Activated naive CD8-positive, alpha-beta T cell treated with anti-CD3 and anti-CD28 coated beads for 36 hours (primary cell): ENCODE data around the gene CDKN2B. TPM values are rescaled to one million over a fixed set of nuclear protein-coding genes. Genes with fewer than 3 reads are reported as not detected.
A peak's percentile ranks its signal among the peaks of the same experiment; 100 is the strongest.
"Not testable (repeated sequence)": the region's sequence is repeated elsewhere in the genome, so short reads cannot be mapped to it uniquely, and the experiment has no call there.

Experiments
- DNase-seq: peaks from one replicate; pipeline ENCODE4 v3.0.0; 2021
- H3K27ac Mint-ChIP-seq: one replicate; pipeline ENCODE4 v1.8.0; 2022; ENCODE audit warnings: mild to moderate bottlenecking, moderate library complexity, mixed read lengths
- H3K27me3 Mint-ChIP-seq: one replicate; pipeline ENCODE4 v1.8.0; 2022; ENCODE audit warnings: mild to moderate bottlenecking, mixed read lengths
- H3K36me3 Mint-ChIP-seq: one replicate; pipeline ENCODE4 v1.8.0; 2021; ENCODE audit warnings: mild to moderate bottlenecking, mixed read lengths
- H3K4me1 Mint-ChIP-seq: one replicate; pipeline ENCODE4 v1.8.0; 2021; ENCODE audit warnings: mixed read lengths
- H3K4me3 Mint-ChIP-seq: one replicate; pipeline ENCODE4 v1.8.0; 2022; ENCODE audit warnings: mild to moderate bottlenecking, moderate library complexity, mixed read lengths
- H3K9me3 Mint-ChIP-seq: one replicate; pipeline ENCODE4 v1.8.0; 2022; ENCODE audit warnings: mixed read lengths
- total RNA-seq, 2 experiments: library from RNA; stranded (reverse); gene quantifications; one replicate each; pipeline ENCODE4 v1.2.3, GENCODE V29; 2021

CDKN2B gene
- total RNA-seq = not detected

DNA sequence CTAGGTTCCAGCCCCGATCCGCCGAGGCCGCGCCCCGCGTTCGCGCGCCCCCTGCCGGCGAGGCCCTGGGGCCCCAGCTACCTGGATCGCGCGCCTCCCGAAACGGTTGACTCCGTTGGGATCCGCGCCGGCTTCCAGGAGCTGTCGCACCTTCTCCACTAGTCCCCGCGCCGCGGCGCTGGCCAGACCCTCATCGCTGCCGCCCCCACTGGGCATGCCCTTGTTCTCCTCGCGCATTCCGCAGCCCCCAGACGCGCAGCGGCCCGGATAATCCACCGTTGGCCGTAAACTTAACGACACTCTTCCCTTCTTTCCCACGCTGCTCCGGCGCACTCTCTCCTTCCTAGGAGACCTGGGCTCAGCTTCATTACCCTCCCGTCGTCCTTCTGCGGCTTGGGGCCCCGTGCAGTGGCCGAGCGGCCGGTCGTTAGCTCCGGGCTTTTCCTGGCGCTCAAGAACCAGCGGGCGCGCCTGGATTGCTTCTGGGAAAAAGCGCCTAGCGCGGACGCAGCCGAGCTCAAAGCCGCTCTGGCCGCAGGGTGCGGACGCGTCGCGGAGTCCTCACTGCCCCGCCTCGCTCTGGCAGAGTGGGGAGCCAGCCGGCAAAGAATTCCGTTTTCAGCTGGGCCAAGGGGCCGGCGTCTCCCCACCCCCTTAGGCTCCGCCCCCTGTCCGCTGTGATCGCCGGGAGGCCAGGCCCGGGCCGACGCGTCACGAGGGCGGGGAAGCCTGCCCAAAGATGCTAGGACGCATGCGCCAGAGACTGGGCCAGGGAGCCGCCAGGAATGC, at the start of gene CDKN2B:
TSS of gene CDKN2B (minus strand) at position 589 of the 789 bp plus-strand sequence. CDS start at position 237, 352 bp downstream.
- H3K36me3 Mint-ChIP-seq = no peaks in the 10 kb centered on the region
- peak within 1 kb of the TSS; percentile 76 for H3K4me3 Mint-ChIP-seq
- H3K27ac Mint-ChIP-seq = no peak within 1 kb of the TSS
- peaks cover 86% of the 10 kb centered on the region for H3K27me3 Mint-ChIP-seq
- peak; percentile 74 for DNase-seq
- no peaks in the 10 kb centered on the region for H3K9me3 Mint-ChIP-seq
- peaks cover 17% of the 10 kb centered on the region for H3K4me1 Mint-ChIP-seq

DNA sequence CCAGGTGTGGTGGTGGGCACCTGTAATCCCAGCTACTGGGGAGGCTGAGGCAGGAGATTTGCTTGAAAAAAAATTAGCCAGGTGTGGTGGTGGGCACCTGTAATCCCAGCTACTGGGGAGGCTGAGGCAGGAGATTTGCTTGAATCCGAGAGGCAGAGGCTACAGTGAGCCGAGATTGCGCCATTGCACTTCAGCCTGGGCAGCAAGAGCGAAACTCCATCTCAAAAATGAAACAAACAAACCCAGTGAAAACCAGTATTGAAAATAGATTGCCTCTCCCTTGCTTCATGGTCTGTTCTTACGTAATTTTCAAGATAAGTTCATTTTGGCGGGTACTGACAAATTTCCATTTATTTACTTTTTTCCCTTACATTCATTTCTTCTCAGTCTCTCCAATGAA, 48.9 kb upstream of the CDKN2B start:
- H3K9me3 Mint-ChIP-seq, H3K4me1 Mint-ChIP-seq, DNase-seq, H3K36me3 Mint-ChIP-seq, H3K27ac Mint-ChIP-seq, H3K27me3 Mint-ChIP-seq, H3K4me3 Mint-ChIP-seq: not testable (repeated sequence)

- Mint-ChIP-seq H3K4me1 (peaks cover 22% of the 10 kb centered on the region), H3K4me3 (no peak overlapping the region), H3K27me3 (peaks cover 3% of the 10 kb centered on the region), H3K36me3 (no peaks in the 10 kb centered on the region), H3K27ac (no peak overlapping the region), H3K9me3 (no peaks in the 10 kb centered on the region)
- no peak for DNase-seq
Observed at GRCh38 chr9:22056402-22056801, 47.3 kb upstream of the CDKN2B start.

- DNase-seq = no peak
- no peaks in the 10 kb centered on the region for H3K36me3 Mint-ChIP-seq
- peaks cover 32% of the 10 kb centered on the region for H3K4me1 Mint-ChIP-seq
- no peak overlapping the region for H3K27ac Mint-ChIP-seq
- no peak overlapping the region for H3K4me3 Mint-ChIP-seq
- H3K9me3 Mint-ChIP-seq = no peaks in the 10 kb centered on the region
- peaks cover 3% of the 10 kb centered on the region for H3K27me3 Mint-ChIP-seq
Observed at GRCh38 chr9:22055090-22055489, 46.0 kb upstream of the CDKN2B start.

- Mint-ChIP-seq H3K9me3 (no peaks in the 10 kb centered on the region), H3K36me3 (no peaks in the 10 kb centered on the region), H3K27me3 (peaks cover 3% of the 10 kb centered on the region), H3K4me1 (peaks cover 33% of the 10 kb centered on the region), H3K27ac (no peak overlapping the region), H3K4me3 (no peak overlapping the region)
- no peak for DNase-seq
Observed at GRCh38 chr9:22054529-22054928, 45.4 kb upstream of the CDKN2B start.

- H3K9me3 Mint-ChIP-seq = no peaks in the 10 kb centered on the region
- DNase-seq = no peak
- no peak overlapping the region for H3K27ac Mint-ChIP-seq
- peaks cover 36% of the 10 kb centered on the region for H3K4me1 Mint-ChIP-seq
- no peak overlapping the region for H3K4me3 Mint-ChIP-seq
- peaks cover 3% of the 10 kb centered on the region for H3K27me3 Mint-ChIP-seq
- H3K36me3 Mint-ChIP-seq = no peaks in the 10 kb centered on the region
Observed at GRCh38 chr9:22054076-22054475, 45.0 kb upstream of the CDKN2B start.

- DNase-seq = no peak
- peak overlapping the region; percentile 59 for H3K4me3 Mint-ChIP-seq
- H3K27ac Mint-ChIP-seq = peak overlapping the region; percentile 85
- peaks cover 36% of the 10 kb centered on the region for H3K4me1 Mint-ChIP-seq
- H3K9me3 Mint-ChIP-seq = no peaks in the 10 kb centered on the region
- H3K27me3 Mint-ChIP-seq = peaks cover 8% of the 10 kb centered on the region
- no peaks in the 10 kb centered on the region for H3K36me3 Mint-ChIP-seq
Observed at GRCh38 chr9:22053178-22053577, 44.1 kb upstream of the CDKN2B start.

- Mint-ChIP-seq H3K27me3 (peaks cover 12% of the 10 kb centered on the region), H3K4me1 (peaks cover 36% of the 10 kb centered on the region), H3K4me3 (peak overlapping the region; percentile 59), H3K27ac (peak overlapping the region; percentile 85), H3K9me3 (no peaks in the 10 kb centered on the region), H3K36me3 (no peaks in the 10 kb centered on the region)
- peak; percentile 35 for DNase-seq
Observed at GRCh38 chr9:22052376-22052945, 43.4 kb upstream of the CDKN2B start.

- H3K36me3 Mint-ChIP-seq = no peaks in the 10 kb centered on the region
- peaks cover 12% of the 10 kb centered on the region for H3K27me3 Mint-ChIP-seq
- peaks cover 43% of the 10 kb centered on the region for H3K4me1 Mint-ChIP-seq
- peak overlapping the region; percentile 57 for H3K27ac Mint-ChIP-seq
- DNase-seq = peak; percentile 30
- H3K9me3 Mint-ChIP-seq = no peaks in the 10 kb centered on the region
- peak overlapping the region; percentile 12 for H3K4me3 Mint-ChIP-seq
Observed at GRCh38 chr9:22050924-22051323, 41.8 kb upstream of the CDKN2B start.

DNA sequence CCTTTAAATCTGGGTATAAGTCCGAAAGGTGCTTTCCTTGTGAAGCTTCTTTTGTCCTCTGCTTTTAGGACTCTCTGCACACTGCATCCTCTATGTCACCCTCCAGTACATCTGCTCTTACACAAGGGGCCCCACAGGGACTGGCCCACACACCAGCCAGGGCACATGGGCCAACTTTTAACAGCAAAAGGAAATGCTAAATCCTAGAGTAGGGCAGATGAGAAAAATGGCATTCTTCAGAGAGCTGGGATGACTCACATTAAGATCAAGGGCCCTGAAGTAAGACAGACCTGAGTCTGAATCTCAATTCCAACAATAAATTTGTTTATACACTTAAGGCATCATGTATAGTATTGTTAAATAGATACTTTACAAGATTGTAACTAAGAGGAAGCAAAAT, 40.3 kb upstream of the CDKN2B start:
- Mint-ChIP-seq H3K4me1 (peaks cover 46% of the 10 kb centered on the region), H3K27ac (no peak overlapping the region), H3K4me3 (no peak overlapping the region), H3K36me3 (no peaks in the 10 kb centered on the region), H3K9me3 (no peaks in the 10 kb centered on the region), H3K27me3 (peaks cover 13% of the 10 kb centered on the region)
- no peak for DNase-seq

GRCh38 chr9:22047596-22047995, 38.5 kb upstream of the CDKN2B start:
- no peak overlapping the region for H3K27ac Mint-ChIP-seq
- peaks cover 37% of the 10 kb centered on the region for H3K4me1 Mint-ChIP-seq
- H3K9me3 Mint-ChIP-seq = no peaks in the 10 kb centered on the region
- H3K27me3 Mint-ChIP-seq = peaks cover 13% of the 10 kb centered on the region
- H3K4me3 Mint-ChIP-seq = no peak overlapping the region
- no peaks in the 10 kb centered on the region for H3K36me3 Mint-ChIP-seq
- DNase-seq = no peak

GRCh38 chr9:22046243-22046885, 37.3 kb upstream of the CDKN2B start:
- Mint-ChIP-seq H3K36me3 (no peaks in the 10 kb centered on the region), H3K4me1 (peaks cover 27% of the 10 kb centered on the region), H3K27me3 (peaks cover 16% of the 10 kb centered on the region)

GRCh38 chr9:22045423-22045822, 36.3 kb upstream of the CDKN2B start:
- H3K4me1 Mint-ChIP-seq = peaks cover 28% of the 10 kb centered on the region
- no peaks in the 10 kb centered on the region for H3K36me3 Mint-ChIP-seq
- no peak for DNase-seq
- H3K4me3 Mint-ChIP-seq = no peak overlapping the region
- H3K27me3 Mint-ChIP-seq = peaks cover 20% of the 10 kb centered on the region
- H3K9me3 Mint-ChIP-seq = no peaks in the 10 kb centered on the region
- no peak overlapping the region for H3K27ac Mint-ChIP-seq

More at GRCh38 chr9:22046243-22046885, 37.3 kb upstream of the CDKN2B start:
- Mint-ChIP-seq H3K9me3 (no peaks in the 10 kb centered on the region), H3K27ac (no peak overlapping the region), H3K4me3 (no peak overlapping the region)
- no peak for DNase-seq

DNA sequence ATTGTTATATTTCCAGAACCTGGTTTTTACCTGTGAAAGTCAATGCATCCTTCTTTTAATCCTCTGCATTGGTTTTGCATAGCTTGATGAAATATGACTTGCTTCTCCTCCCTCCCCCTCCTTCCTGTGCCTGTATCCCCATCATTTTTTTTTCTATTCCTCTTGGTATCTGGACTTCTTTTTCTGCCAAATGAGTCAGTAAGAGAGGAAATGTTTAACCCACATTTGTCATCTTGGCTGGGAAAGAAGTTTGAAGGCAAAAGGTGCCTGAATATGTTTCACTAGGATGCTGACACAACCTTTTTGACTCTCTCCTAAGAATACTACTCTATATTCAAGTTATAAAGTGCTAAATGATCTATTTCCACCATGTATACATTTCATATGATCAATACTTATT, 35.5 kb upstream of the CDKN2B start:
- H3K36me3 Mint-ChIP-seq = no peaks in the 10 kb centered on the region
- H3K4me3 Mint-ChIP-seq = no peak overlapping the region
- no peaks in the 10 kb centered on the region for H3K9me3 Mint-ChIP-seq
- peaks cover 27% of the 10 kb centered on the region for H3K4me1 Mint-ChIP-seq
- DNase-seq = no peak
- peaks cover 23% of the 10 kb centered on the region for H3K27me3 Mint-ChIP-seq
- H3K27ac Mint-ChIP-seq = no peak overlapping the region

GRCh38 chr9:22043928-22044327, 34.8 kb upstream of the CDKN2B start:
- H3K27ac Mint-ChIP-seq = no peak overlapping the region
- no peak overlapping the region for H3K4me3 Mint-ChIP-seq
- no peaks in the 10 kb centered on the region for H3K36me3 Mint-ChIP-seq
- H3K27me3 Mint-ChIP-seq = peaks cover 23% of the 10 kb centered on the region
- H3K4me1 Mint-ChIP-seq = peaks cover 25% of the 10 kb centered on the region
- no peak for DNase-seq
- no peaks in the 10 kb centered on the region for H3K9me3 Mint-ChIP-seq
